Panc1 (cell line): Measurements from ENCODE around the gene SUPT5H. TPM values are rescaled to one million over a fixed set of nuclear protein-coding genes. Genes with fewer than 3 reads are reported as not detected.

ENCODE experiments used
- ATAC-seq: fragments of 200-7000 bp; cut with Tn5 transposase; 2 replicates; pipeline ENCODE4 v1.9.1; 2020; ENCODE audit warnings: mild to moderate bottlenecking, moderate library complexity
- BruUV-seq: library from RNA; stranded (reverse); fragments of 400-500 nt; replicated peaks from 2 replicates; lab custom pipeline; 2021; lab: Mats Ljungman, UMichigan
- CTCF ChIA-PET: fragments of 300-600 bp; sonication (Branson Sonifier 250); formaldehyde crosslinking; loops from one replicate; lab custom pipeline; 2022; ENCODE audit warnings: antibody characterized with exemption; lab: Charles Lee
- POLR2A ChIA-PET: fragments of 300-600 bp; sonication (Branson Sonifier 250); formaldehyde crosslinking; loops from one replicate; lab custom pipeline; 2022; ENCODE audit warnings: antibody characterized with exemption; lab: Charles Lee
- DNase-seq: peaks from one replicate; pipeline ENCODE4 v3.0.0-alpha.2; 2010; ENCODE audit warnings: low read depth, low spot score
- H3K27ac ChIP-seq: 2 replicates; pipeline ENCODE4 v1.5.1; 2011; ENCODE audit warnings: mild to moderate bottlenecking, low read length, inconsistent platforms
- H3K27me3 ChIP-seq: fragments of 200-500 bp; sonication (Bioruptor generic); 2 replicates; pipeline ENCODE4 v1.6.0; 2014; ENCODE audit warnings: low read length, inconsistent platforms; ENCODE audit not compliant: control insufficient read depth, insufficient read depth
- H3K36me3 ChIP-seq: fragments of 200-500 bp; sonication (Bioruptor generic); 2 replicates; pipeline ENCODE4 v1.5.1; 2014; ENCODE audit warnings: inconsistent platforms, mild to moderate bottlenecking, low read length, moderate library complexity; ENCODE audit not compliant: control insufficient read depth, insufficient read depth
- H3K4me1 ChIP-seq: 2 replicates; pipeline ENCODE4 v1.5.1; 2011; ENCODE audit warnings: inconsistent platforms, mild to moderate bottlenecking, low read length, moderate library complexity; ENCODE audit not compliant: control insufficient read depth, insufficient read depth
- H3K4me3 ChIP-seq, 2 experiments: 2 replicates each; pipeline ENCODE4 v1.5.1; 2011 to 2012; ENCODE audit warnings: low read depth in 2 of 2, low read length in 2 of 2, mild to moderate bottlenecking in 2 of 2, inconsistent platforms in 1 of 2, moderate library complexity in 1 of 2
- H3K9me3 ChIP-seq: fragments of 200-500 bp; sonication (Bioruptor generic); 2 replicates; pipeline ENCODE4 v1.5.1; 2014; ENCODE audit warnings: low read depth, mild to moderate bottlenecking, inconsistent platforms, low read length, moderate library complexity; ENCODE audit not compliant: control insufficient read depth, insufficient read depth
- POLR2AphosphoS5 ChIP-seq: IDR thresholded peaks from 2 replicates; pipeline ENCODE4 v1.6.1; 2012; ENCODE audit warnings: mild to moderate bottlenecking, low read depth, low read length, moderate library complexity
- SIN3A ChIP-seq: IDR thresholded peaks from 2 replicates; pipeline ENCODE4 v1.6.1; 2012; ENCODE audit warnings: low read depth, mild to moderate bottlenecking, low read length, moderate library complexity, borderline replicate concordance; ENCODE audit not compliant: insufficient read depth
- TCF7L2 ChIP-seq: IDR thresholded peaks from 2 replicates; pipeline ENCODE4 v1.6.1; 2011; ENCODE audit warnings: mild to moderate bottlenecking, low read depth, low read length, inconsistent platforms
- in situ Hi-C: cut with HindIII; loops from 2 replicates; pipeline ENCODE4 v1.10.0; 2016; ENCODE audit warnings: low sequenced_read_pairs, low pct_unique_long_range_greater_than_20kb
- intact Hi-C: fragments of 100-400 bp; cut with micrococcal nuclease; formaldehyde crosslinking; loops from one replicate; pipeline ENCODE4 v1.10.0; 2022; ENCODE audit not compliant: unreplicated experiment
- total RNA-seq: library from RNA; stranded (reverse); gene quantifications from one replicate; pipeline ENCODE4 v1.2.1, GENCODE V29; 2021; ENCODE audit not compliant: unreplicated experiment
- TF ChIP-seq, protein P1 (sequence below), 2 experiments: IDR thresholded peaks; 2 replicates each; pipeline ENCODE4 v1.6.1; 2011 to 2012; ENCODE audit warnings: low read depth in 2 of 2, control low read depth in 1 of 2, low read length in 1 of 2, mild to moderate bottlenecking in 1 of 2, moderate library complexity in 1 of 2; ENCODE audit not compliant: insufficient read depth in 1 of 2
- TF ChIP-seq, protein P2 (sequence below): fragments of 450-650 bp; IDR thresholded peaks from 2 replicates; pipeline ENCODE4 v1.5.1; 2017; ENCODE audit warnings: mild to moderate bottlenecking

Gene SUPT5H
- total RNA-seq, 1 experiment from 2014 or later, result 1,614 TPM

- no peaks in the 10 kb centered on the region for H3K9me3 ChIP-seq
- no TSS peak for BruUV-seq
- intact Hi-C loops (no loop called here), in situ Hi-C loops (no loop called here)
- H3K4me1 ChIP-seq, result peaks cover 83% of the 10 kb centered on the region
- H3K36me3 ChIP-seq, result peaks cover 27% of the 10 kb centered on the region
- POLR2A ChIA-PET, result interaction anchor here (0.5 to 5.9 kb wide), 26 partner anchors 8 to 786 kb away, joined by 3 to 524 read pairs (median 4); partner anchors contain the start of genes PLEKHG2, SUPT5H, TIMM50 and TTC9B
- TF ChIP-seq, protein P1, sequence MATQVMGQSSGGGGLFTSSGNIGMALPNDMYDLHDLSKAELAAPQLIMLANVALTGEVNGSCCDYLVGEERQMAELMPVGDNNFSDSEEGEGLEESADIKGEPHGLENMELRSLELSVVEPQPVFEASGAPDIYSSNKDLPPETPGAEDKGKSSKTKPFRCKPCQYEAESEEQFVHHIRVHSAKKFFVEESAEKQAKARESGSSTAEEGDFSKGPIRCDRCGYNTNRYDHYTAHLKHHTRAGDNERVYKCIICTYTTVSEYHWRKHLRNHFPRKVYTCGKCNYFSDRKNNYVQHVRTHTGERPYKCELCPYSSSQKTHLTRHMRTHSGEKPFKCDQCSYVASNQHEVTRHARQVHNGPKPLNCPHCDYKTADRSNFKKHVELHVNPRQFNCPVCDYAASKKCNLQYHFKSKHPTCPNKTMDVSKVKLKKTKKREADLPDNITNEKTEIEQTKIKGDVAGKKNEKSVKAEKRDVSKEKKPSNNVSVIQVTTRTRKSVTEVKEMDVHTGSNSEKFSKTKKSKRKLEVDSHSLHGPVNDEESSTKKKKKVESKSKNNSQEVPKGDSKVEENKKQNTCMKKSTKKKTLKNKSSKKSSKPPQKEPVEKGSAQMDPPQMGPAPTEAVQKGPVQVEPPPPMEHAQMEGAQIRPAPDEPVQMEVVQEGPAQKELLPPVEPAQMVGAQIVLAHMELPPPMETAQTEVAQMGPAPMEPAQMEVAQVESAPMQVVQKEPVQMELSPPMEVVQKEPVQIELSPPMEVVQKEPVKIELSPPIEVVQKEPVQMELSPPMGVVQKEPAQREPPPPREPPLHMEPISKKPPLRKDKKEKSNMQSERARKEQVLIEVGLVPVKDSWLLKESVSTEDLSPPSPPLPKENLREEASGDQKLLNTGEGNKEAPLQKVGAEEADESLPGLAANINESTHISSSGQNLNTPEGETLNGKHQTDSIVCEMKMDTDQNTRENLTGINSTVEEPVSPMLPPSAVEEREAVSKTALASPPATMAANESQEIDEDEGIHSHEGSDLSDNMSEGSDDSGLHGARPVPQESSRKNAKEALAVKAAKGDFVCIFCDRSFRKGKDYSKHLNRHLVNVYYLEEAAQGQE (IDR thresholded peaks at IDR 0.05; ENCODE audit: insufficient read depth in 1 of 2, low read depth in 2 of 2, low read length in 1 of 2), result no peak
- no peak for TF ChIP-seq POLR2AphosphoS5
- TF ChIP-seq, protein P2, sequence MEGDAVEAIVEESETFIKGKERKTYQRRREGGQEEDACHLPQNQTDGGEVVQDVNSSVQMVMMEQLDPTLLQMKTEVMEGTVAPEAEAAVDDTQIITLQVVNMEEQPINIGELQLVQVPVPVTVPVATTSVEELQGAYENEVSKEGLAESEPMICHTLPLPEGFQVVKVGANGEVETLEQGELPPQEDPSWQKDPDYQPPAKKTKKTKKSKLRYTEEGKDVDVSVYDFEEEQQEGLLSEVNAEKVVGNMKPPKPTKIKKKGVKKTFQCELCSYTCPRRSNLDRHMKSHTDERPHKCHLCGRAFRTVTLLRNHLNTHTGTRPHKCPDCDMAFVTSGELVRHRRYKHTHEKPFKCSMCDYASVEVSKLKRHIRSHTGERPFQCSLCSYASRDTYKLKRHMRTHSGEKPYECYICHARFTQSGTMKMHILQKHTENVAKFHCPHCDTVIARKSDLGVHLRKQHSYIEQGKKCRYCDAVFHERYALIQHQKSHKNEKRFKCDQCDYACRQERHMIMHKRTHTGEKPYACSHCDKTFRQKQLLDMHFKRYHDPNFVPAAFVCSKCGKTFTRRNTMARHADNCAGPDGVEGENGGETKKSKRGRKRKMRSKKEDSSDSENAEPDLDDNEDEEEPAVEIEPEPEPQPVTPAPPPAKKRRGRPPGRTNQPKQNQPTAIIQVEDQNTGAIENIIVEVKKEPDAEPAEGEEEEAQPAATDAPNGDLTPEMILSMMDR, result no peak
- no peak for TF ChIP-seq SIN3A
- no peak for TF ChIP-seq TCF7L2
- CTCF ChIA-PET, result interaction anchor here (0.6 to 2.6 kb wide), 6 partner anchors 8 to 402 kb away, joined by 3 to 14 read pairs (median 6); partner anchors contain the start of genes PLEKHG2 and SAMD4B
- H3K4me3 ChIP-seq, result peak overlapping the region in 1 of 2 experiments; percentile 58; a peak in 2 of 4 replicates
- no peaks in the 10 kb centered on the region for H3K27me3 ChIP-seq
- peak overlapping the region; percentile 84 for H3K27ac ChIP-seq
- ATAC-seq (no peak), DNase-seq (no peak)
These were observed 12.7 kb upstream of the SUPT5H start for GRCh38 chr19:39432677-39433025.

- H3K27ac ChIP-seq, result peak overlapping the region; percentile 84
- intact Hi-C loops, result no loop called here
- CTCF ChIA-PET, result interaction anchor here (0.7 to 1.4 kb wide), 4 partner anchors 10 to 59 kb away, joined by 3 to 9 read pairs (median 4); partner anchors contain the start of gene SUPT5H
- POLR2A ChIA-PET, result interaction anchor here (0.5 to 5.9 kb wide), 22 partner anchors 10 to 785 kb away, joined by 3 to 524 read pairs (median 6); partner anchors contain the start of genes DYRK1B, EID2B, PLEKHG2 and SAMD4B
- BruUV-seq, result no TSS peak
- H3K9me3 ChIP-seq, result no peaks in the 10 kb centered on the region
- H3K36me3 ChIP-seq, result peaks cover 27% of the 10 kb centered on the region
- H3K27me3 ChIP-seq, result no peaks in the 10 kb centered on the region
- no peak for DNase-seq
- peaks cover 83% of the 10 kb centered on the region for H3K4me1 ChIP-seq
- no peak for ATAC-seq
- in situ Hi-C loops, result no loop called here
- TF ChIP-seq, protein P1 (IDR thresholded peaks at IDR 0.05; ENCODE audit: insufficient read depth in 1 of 2, low read depth in 2 of 2, low read length in 1 of 2), result no peak
- TF ChIP-seq POLR2AphosphoS5, result no peak
- H3K4me3 ChIP-seq, result peak overlapping the region; percentile 29 to 58
These were observed 11.8 kb upstream of the SUPT5H start for GRCh38 chr19:39433480-39434079.
